Mucosa of gallbladder (tissue), 1 donor: ENCODE measurements around the gene FBXO31. TPM values are rescaled to one million over a fixed set of nuclear protein-coding genes. Genes with fewer than 3 reads are reported as not detected.

ENCODE experiments used
- DNase-seq: peaks from one replicate; pipeline ENCODE4 v3.0.0-alpha.2; 2020; ENCODE audit warnings: low spot score
- total RNA-seq: library from RNA; stranded (reverse); gene quantifications from one replicate; pipeline ENCODE4 v1.2.1, GENCODE V29; 2021
- donor health status: DM: no; HTN: no; CAD: no.

The FBXO31 gene
- total RNA-seq, 1 donor from 2014 or later: 36.7 TPM

GRCh38 chr16:87328846-87329245 lies 54.7 kb downstream of the FBXO31 start:
- no peak for DNase-seq

DNA sequence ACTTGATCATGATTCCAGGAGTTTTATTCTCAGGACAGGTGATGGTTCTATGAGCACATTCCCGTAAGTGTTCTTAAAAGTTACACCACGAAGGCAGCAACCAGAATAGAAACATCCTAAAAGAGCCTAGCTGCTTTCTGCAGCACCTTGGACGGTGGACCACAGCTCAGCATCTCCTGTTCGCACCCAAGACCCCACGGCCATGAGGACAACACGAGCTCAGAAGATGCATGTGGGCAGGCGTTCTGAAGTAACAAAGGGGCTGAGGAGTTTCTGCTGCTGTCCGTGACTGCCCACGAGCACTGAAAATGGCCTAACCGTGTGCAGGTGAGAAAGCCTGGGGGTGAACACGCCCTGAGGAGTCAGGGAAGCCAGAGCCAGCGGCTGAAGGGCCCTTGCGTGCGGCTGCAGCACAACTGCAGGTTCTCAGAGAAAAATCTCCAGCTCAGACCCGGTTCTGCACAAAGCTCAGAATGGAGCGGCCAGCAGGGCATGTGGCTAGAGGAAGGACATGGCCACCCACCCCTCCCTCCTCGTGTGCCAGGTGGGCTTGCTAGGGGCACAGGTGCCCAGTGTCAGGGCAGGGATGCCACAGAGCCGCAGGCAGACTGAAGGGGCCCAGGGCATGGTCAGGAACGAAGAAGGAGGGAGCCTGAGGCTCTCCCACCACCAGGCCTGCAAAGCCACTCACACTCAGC lies 55.6 kb downstream of the FBXO31 start:
- no peak for DNase-seq

GRCh38 chr16:87326151-87326571 lies 57.4 kb downstream of the FBXO31 start:
- DNase-seq: no peak

DNA sequence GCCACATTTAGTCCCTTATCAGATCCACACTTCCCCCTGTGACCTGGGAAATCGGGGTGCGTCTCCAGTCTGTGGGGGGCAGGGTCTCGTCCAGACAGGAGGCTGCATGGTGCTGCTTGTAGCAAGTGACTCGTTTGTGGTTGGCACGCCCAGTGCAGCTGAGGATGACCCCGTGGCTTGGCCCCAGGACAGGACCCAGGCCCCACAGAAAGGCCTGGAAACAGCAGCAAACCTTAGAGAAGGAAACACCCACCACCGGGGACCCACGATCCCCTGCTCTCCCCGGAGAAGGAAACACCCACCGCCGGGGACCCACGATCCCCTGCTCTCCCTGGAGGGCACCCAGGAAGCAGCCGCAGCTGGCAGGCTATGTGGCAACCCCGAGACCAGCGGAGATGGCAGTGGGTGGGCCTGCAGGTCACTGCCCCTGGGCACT lies 58.1 kb downstream of the FBXO31 start:
- DNase-seq: no peak

GRCh38 chr16:87324411-87325275 lies 58.9 kb downstream of the FBXO31 start:
- no peak for DNase-seq

DNA sequence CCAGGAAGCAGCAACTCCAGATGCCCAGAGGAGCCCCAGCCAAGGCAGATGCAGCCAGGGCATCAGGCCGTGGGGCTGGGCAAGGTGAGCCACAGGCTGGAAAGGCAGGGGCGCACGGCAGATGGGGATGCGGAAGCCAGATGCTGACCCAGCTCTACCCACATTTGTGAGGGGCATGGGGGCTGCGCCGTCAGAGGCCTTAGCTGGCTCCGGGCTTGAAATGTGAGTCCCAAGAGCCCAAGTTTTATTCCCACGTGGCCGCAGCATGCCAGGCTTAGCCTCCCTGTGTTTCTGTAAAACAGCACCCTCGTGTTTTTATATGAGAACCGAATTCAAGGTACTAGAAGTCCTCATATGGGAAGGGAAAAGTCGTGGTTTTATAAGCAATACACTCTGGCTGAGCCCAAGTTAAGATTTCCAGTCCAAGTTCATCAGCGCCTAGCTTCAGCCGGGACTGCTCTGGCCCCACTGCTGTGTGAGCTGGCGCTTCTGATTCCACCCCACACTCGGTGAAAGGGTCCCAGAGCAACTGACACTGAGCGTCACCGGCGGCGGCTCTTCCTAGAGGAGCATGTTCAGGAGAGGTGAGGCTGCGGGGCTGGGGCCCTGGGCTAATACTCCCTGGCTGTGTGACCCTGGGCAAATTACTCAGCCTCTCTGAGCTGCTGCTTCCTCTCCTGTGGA lies 59.7 kb downstream of the FBXO31 start:
- no peak for DNase-seq

DNA sequence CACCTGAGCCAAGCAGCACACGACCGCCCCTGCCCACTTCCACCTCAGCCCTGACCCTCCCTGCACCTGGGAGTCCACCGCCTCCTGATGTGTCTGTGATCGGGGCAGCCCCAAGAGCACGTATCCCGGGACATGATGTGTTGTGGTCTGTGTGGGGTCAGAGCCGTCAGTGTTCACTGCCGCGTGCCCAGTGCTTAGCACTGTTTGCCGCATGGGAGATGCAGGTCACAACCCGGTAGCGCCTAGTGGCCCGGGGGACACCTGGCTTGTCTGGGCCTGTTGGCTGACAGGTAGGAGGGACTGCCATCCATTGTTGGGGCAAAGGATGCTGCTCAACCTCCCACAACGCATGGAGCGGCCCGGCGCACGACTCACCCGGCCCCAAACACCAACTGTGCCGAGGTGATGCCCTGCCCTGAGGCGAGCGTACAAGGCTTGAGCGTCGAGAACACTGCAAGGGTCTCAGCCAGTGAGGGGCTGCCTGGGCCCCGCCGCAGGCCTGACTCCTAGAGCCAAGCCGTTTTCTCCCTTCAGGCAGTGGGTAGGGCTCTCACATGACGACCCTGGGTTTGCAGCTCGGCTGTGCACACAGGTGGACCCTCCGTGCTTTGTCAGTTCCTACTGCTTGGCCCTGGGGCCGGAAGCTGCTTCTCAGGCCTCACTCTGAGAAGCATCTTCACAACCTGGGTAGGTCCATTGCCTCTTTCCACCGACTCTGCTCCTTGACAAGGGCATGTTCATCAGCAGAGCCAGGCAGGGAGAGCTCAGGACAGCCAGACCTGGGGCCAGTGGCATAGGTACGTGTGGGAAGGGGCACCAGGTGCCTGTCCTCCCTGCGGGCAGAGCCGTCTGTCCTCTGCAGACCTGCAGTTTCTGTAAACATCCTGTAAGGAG lies 60.5 kb downstream of the FBXO31 start:
- DNase-seq: no peak

DNA sequence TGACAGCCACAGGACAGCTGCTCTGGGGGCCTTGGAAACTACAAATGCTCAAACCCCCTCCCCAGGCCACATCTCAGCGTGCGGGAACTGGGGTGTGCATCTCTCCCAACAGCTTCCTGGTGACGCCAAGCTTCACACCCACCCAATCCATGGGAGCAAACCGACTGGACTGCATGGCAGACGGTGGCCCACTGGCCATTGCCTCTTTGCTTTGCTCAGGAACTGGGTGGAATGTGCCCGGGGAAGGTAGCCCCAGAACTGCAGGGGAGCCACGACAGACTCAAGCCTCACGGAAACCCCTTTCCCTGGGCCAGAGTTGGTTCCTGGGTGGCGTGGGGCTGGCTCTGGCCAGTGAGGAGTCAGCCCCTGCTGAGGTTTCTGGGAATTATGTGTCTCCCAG lies 61.2 kb downstream of the FBXO31 start:
- DNase-seq: no peak

DNA sequence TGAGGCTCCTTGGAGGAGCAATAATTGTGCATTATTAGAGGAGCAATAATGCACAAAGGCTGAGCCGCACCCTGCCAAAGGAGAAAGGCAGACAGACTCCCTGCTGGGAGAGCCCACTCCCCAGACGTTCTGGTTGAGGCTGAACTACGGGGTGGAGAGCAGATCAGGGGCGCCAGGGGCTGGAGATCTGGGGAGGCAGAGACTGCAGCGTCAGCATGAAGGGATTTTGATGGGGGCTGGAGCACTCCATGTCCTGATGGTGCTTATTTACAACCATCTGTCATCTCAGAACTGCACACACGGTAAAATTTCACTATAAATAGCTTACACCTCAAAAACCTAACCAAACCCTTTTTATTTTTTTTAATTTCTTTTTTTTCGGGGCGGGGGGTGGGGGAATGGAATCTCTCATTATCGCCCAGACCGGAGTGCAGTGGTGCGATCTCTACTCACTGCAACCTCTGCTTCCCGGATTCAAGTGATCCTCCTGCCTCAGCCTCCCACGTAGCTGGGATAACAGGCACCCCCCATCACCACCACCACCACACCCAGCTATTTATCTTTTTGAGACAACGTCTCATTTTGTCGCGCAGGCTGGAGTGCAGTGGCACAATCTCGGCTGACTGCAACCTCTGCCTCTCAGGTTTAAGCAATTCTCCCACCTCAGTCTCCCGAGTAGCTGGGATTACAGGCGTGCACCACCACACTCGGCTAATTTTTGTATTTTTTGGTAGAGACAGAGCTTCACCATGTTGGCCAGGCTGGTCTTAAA lies 62.1 kb downstream of the FBXO31 start:
- no peak for DNase-seq

DNA sequence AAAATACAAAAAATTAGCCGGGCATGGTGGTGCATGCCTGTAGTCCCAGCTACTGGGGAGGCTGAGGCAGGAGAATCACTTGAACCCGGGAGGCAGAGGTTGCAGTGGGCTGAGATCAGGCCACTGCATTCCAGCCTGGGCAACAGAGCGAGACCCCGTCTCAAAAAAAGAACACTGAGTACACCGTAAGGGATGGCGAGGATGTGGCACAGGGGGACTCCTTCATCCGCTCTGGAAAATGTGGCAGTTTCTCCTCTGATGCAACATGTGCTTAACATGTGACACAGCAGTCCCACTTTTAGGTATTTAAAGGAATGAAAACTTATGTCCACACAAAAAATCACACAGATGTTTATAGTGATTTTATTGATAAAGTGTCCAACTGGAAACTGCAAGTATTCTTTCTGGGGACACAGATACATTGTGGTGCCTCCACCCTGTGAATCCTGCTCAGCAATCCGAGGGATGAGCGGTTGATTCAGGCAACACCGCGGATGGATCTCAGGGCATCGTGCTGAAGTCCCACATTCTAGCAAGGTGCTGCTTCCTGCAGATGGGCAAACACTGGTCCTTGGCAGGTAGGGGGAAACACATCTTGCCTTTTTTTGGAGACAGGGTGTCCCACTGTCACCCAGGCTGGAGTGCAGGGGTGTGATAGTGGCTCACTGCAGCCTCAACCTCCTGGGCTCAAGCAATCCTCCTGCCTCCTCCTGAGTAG lies 62.9 kb downstream of the FBXO31 start:
- DNase-seq: no peak

- DNase-seq: no peak
Measured at GRCh38 chr16:87319997-87320491, 63.5 kb downstream of the FBXO31 start.

GRCh38 chr16:87319011-87319410 lies 64.6 kb downstream of the FBXO31 start:
- DNase-seq: no peak

DNA sequence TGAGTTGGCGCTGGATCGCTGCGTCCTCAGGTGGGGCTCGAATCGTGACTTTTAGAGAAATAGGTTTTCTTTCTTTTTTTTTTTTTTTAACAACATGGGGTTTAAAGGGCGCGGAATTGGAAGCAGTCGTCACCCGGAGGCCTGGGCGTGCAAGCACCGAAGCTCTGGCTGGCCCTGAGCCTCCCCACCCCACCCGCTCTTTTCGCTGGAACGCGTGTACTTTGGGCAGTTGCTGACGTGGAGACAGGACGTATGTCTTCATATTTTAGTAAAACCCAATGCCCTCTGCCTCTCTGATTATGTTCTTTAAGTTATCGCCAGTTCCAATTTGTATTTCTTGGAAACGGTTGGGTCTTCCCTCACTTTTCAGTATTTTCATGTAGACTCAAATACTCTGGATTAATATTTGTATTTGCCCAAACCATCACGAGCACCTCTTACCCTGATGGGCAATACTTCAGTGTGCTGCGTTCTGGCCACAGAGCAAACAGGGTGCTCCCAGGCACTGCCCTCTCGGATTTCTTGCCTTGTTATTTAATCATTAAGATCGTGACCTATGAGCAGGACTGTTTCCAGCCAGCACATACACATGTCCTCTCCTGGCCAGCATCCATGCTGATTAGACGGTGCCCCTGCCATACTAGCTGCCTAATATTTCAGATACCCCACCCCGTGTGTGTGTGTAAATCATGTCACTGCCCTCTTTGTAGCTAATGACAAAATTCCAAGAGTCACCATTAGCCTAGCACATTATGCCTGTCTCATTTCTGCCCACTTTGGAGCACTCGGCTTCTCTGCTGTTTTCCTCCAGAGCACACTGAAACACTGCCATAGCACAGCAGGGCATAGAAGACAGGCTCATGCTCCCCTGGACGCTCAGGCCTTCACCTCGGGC lies 65.6 kb downstream of the FBXO31 start:
- peak; percentile 40 for DNase-seq

- peak; percentile 98 for DNase-seq
Measured at GRCh38 chr16:87316923-87317749, 66.4 kb downstream of the FBXO31 start, which contains the start of gene C16orf95. C16orf95 (minus strand) TSS chr16:87317392; CDS start chr16:87317242, 150 bp downstream.

DNA sequence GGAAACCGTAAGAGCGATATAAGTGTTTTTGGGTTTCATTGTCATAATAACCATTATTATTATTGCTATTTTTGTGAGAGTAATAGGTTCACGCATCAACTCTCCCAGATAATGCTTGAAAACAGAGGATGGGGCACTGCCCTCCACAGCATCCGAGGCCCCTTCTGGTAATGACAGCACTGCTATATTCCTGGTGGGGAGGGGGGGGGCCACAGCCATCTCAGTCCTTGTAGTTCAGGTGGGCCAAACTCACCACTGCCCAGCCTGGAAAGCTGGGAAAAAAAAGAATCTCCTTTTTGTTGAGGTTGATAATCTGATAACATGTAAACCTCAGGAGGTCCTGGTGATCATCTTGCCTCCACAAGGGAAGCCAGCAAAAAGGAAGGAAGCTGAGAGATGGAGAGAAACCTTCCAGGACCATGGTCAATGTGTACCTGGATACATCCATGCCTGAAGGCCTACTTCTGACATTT lies 67.1 kb downstream of the FBXO31 start:
- DNase-seq: no peak

GRCh38 chr16:87314990-87315420 lies 68.6 kb downstream of the FBXO31 start:
- no peak for DNase-seq

DNA sequence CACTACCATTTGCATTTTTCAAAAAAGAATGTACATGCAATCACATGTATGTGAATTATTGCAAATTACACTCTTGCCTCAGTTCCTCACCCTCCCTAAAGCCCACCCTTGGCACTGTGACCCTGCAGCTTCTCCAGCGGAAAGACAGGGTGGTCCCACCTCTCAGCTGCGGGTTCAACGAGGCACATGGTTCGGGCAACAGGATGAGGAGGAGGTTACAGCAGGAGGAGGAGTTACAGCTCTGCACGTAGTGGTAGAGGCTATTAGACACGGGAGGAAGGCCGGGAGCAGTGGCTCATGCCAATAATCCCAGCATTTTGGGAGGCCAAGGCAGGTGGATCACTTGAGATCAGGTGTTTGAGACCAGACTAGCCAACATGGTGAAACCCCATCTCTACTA lies 71.6 kb downstream of the FBXO31 start:
- DNase-seq: no peak

GRCh38 chr16:87311387-87311786 lies 72.2 kb downstream of the FBXO31 start:
- DNase-seq: no peak
